ENCODE results near the gene MAB21L3. TPM values are rescaled to one million over a fixed set of nuclear protein-coding genes. Genes with fewer than 3 reads are reported as not detected.

The MAB21L3 gene
- total RNA-seq = 3.8 TPM

GRCh38 chr1:116110567-116111523 is at the start of gene MAB21L3:
MAB21L3 (plus strand) TSS chr1:116111399; CDS start chr1:116112616, 1,217 bp downstream.

Other genes with a start within 250 kb of the MAB21L3 start
- gene SLC22A15, start 134.9 kb upstream of the MAB21L3 start, total RNA-seq = 8.5 TPM

Measured in metanephros (tissue), 1 donor.